Measurements from ENCODE around the gene COPS8.

Gene COPS8

DNA sequence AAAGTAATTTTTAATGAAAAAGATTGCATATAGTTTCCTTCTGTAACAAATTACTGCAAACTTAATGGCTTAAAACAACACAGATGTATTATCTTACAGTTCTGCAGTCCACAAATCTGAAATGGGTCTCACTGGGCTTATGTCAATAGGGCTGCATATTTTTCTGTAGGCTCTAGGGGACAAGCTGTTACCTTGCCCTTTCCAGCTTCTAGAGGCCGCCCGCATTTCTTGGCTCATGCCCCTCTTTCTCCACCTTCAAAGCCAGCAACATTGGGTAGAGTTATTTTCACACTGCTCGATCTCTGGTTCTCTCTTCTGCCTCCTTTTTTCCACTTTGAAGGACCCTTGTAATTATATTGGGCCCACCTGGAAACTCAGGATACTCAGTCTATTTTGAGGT lies 16.7 kb downstream of the COPS8 start:
- no peak for DNase-seq

DNA sequence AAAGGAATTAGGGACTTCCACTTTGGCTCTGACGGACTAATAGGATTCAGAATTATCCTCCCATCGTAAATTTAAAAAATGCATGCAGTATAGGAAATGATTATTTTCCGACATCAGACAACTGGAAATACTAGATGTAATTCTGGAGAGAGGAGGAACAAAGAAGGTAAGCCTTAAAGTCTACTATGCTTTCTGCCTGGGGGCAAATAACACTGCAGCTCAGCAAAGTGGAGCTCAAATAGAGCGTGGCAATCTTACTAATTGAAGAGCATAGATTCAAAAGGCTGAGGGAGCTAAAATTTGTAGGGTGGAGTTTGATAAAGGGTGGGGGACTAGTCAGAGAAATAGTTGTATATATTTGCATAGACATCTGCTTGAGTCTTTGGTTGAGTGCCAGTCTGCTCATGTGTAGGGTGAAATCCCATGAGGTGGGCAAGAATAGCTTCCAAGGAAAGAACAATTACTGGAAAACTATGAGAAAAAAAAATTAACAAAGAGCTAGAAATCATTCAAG lies 23.8 kb downstream of the COPS8 start:
- DNase-seq, result no peak

DNA sequence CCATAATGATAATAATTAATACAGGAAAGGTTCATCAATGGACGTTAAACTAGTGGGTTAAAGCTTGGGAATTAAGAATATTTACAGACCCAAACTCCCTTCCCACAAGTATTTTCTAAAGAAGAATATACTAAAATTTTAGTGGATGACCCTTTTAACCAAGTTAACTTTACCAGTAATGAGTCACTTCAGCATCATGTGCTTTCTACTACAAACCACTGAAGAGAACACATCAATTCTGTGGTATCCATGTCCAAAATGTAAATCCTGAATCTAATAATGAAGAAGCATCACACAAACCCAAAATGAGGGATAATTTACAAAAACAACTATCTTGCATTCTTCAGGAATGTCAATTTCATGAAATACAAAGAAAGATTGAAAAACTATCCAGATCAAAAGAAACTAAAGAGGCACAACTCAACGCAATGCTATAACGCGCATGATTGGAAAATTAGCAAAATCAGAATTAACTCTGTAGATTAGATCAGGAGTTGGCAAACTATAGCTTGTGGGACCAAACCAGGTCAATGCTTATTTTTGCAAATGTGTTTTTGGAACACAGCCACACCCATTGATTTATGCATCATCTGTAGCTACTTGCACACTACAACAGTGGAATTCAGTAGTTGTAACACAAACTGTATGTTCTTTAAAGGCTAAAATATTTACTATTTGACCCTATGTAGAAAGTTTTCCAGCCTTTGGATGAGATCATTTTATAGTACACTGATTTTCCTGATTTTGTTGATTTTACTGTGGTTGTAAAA lies 27.5 kb downstream of the COPS8 start:
- no peak for DNase-seq

DNA sequence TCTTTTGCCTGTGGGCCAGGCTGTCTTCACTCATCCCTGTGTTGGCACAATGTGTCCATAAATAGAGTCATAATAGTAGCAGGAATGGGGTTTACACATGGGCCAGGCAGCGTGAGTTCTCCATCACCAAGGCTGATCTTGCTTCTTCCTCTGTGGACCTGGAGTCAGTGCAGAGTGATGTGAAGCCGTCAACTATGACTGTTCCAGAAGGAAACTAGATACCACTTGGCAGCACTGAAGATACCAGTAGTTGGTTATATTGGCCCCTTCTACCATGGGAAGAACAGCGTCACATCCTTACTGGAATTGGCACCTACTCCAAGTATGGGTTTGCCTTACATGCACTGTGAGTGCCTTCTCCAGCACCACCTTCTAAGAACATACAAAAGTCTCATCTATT lies 30.2 kb downstream of the COPS8 start:
- no peak for DNase-seq

DNA sequence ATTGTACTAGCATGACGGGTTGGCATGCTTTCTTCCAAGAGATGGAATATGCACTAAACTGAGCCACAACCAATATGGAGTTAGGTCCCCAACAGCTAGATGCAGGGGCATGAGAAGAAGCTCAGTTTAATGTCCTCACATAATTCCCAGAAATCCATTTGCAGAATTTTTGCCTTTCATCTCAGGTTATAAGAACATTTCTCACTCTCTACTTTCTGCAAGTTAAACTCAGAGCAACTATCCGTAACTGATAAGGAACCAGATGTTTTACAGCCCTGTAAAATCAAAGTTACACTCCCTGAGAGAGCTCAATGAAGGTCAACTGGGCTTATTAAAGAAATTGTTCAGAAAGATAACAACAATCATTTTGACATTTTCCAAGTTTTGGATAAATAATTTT lies 30.7 kb downstream of the COPS8 start:
- DNase-seq, result no peak

DNA sequence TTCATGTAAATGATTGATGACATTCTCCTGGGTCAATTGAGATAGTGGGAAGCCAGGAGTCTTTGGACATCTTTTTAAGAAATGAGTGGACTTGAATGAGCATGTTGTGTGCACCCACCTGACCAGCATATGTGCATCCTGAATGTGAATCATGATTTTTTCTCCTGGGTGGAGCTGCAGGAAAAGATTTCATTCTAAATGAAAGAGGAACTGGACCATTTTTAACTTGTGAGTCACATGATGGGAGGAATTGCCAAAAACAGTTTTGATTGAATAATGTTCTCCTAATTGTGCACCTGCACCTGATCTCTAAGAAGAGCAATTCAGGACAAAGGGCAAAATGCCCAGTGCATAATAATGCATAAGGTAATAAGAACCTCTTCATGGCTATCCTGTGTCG lies 32.3 kb downstream of the COPS8 start:
- no peak for DNase-seq

DNA sequence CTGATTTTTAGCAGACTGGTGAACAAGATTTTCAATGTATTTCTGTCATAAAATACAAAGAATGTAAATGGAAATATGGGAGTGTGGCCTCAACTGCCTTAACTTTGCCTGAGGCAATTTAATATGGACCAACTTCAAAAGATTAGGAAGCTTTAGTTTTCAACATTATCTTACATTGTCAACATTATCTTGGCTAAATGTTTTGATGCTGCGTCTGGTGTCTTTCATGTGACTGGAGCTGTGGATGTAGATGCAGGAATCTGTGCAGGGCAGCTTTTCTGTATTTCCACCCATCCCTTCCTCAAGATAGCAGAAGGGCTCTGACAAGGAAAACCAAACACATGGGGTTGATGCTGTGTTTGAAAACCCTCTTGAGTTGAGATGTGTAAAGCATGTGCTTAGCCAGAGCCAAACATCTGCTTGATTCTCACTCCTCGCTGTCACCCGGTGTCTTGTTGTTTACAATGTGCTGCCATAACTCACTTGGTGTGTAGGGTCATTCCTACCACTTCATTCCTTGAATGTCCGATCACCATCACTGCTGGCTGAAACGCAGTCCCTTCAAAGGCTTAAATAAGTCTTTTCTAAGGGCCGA lies 33.0 kb downstream of the COPS8 start:
- no peak for DNase-seq

DNA sequence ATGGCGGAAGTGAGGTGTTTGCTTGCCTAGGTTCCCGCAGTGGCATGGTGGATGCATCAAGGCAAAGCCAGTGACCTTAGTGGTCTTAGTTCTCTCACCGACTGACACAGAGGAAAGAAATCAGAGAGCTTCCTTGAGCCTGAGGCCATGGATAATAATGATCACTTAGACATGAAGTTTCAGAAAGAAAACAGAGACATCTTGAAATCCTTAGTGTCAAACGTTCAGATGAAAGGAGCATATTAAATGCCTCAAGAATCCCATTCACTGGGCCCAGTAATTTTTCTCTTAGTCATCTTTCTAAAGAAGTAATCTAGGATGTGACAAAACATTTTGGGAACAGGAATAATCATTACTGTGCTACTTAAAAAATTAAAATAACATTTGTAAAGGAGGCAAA lies 35.2 kb downstream of the COPS8 start:
- no peak for DNase-seq

DNA sequence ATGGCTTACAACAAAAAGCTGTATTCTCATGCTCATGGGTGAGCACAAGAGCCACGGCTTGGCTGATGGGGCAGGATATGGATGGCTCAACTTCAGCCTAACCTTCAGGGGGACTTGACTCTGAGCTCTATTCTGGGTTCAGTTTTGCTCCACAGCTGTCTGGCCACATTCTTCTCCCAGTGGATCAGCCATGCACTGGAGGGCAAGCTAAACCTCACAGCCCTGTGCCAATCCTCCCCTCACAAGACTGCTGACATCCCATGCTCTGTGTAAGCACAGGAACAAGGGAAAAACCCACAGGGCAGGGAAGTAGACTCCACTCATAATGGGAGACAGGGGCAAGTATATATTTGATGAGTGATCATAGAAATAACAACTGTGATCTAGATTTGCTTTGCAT lies 35.6 kb downstream of the COPS8 start:
- DNase-seq, result no peak

DNA sequence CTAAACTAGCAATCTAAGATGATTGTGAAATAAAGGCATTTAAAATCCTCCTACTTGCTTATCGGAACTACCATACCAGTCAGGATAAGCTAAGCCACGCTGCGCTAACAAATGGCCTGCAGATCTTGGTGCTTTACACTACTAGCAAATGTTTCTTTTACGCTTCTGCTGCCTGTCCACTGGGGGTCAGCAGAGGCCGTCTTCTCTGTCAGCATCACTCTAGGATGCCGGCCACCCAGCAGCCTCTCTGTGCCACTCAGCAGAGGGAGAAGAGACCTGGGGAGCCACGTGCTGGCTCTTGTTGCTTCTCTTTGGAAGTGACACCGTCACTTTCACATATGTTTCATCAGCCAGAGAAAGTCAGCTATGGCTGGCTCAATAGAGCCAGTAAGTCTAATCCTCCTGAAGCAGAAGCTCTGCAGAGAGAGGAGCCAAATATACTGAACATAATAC lies 36.6 kb downstream of the COPS8 start:
- DNase-seq, result no peak

DNA sequence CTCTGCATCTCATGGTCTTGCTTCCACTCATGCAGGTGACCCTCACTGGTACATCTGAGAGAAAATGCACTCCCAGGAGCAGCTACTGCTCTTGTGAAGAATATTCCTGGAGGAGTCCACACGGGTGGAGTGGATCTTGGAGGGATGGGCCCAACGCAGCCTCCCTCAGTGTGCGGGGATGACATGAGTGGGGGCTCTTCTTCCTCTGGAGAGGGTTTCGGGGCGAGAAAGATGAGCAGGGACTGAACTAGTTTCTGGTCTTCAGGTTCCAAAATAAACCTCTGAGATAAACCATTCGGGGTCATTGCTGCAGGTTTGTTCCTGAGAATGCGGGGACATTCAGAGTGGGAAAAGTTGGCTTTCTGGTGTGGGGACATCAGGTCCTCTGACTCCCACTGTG lies 39.1 kb downstream of the COPS8 start:
- DNase-seq, result no peak

DNA sequence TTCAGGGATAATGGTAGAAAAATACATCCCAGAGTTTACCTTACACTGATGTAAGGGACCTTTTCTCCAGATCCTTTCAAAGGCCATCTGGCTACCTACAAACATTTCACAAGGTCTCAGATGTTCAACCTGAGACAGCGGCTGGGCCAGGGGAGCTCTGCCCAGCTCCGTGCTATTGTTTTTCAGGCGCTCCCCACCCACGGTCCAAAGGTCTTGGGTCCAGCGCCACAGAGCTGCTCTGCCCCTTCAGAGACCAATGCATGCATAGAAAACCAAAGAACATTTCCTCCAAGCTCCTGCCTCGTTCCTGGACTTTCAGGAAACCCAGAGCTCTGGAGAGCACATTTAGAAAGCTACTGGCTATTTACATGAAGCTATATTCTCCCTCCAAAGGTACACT lies 40.3 kb downstream of the COPS8 start:
- DNase-seq, result no peak

DNA sequence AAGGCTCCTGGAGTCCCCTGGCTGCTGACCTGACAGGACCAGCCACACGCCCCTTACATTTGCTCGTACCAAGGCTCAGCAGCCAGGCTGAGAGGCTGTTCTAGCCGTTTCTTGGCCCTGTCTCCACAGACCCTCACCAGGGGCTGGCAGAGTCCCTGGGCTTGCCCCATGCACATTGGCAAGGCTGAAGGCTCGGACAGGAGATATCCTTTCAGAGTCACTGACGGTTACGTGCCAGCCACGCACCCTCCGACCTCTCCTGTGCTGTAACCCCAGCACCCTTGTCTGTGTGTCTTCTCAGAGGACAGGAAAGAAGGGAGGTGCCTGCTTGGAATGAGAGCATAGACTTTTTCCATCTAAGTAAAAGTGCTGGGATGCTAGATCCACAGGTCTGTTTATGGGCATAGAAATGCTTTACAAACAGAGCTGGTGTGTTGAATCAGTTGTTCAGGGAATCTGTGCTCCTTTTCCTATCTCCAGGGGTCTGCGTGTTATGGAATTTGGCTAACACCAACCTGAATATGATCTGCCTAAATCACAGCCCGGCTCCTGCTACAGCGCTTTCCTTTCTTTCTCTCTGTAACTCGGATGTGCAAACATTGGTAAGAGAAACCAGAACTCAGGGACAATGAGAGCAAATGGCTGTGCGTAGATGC lies 41.0 kb downstream of the COPS8 start:
- DNase-seq, result no peak

DNA sequence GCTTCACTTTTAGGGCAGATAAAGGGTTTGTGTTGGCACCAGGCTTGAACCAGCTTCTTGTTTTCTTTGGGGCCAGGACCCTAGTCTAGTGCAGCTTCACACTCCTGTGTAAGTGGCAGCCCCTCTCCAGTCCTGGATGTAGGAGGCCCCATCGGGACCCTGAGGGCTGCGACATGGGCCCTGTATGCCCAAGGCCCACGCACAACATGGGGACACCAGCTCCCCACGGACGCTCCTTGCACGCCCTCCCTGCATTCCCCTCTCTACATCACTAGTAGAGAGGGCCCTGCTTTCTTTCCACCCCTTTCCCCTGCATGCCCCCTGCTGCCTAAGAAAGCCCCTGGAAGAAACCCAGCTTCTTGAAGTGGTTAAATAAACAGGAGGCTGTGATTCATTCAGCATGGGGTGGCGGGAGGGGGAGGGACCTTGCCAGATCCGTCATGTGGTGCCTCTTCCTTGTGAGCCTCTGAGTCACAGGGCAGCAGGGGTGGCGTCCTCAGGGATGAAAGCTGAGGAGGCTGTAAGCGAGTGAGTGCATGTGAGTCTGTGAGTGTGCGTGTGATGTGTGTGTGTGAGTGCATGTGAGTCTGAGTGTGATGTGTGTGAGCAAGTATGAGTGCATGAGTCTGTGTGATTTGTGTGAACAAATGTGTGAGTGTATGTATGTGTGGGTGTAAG lies 42.5 kb downstream of the COPS8 start:
- no peak for DNase-seq

DNA sequence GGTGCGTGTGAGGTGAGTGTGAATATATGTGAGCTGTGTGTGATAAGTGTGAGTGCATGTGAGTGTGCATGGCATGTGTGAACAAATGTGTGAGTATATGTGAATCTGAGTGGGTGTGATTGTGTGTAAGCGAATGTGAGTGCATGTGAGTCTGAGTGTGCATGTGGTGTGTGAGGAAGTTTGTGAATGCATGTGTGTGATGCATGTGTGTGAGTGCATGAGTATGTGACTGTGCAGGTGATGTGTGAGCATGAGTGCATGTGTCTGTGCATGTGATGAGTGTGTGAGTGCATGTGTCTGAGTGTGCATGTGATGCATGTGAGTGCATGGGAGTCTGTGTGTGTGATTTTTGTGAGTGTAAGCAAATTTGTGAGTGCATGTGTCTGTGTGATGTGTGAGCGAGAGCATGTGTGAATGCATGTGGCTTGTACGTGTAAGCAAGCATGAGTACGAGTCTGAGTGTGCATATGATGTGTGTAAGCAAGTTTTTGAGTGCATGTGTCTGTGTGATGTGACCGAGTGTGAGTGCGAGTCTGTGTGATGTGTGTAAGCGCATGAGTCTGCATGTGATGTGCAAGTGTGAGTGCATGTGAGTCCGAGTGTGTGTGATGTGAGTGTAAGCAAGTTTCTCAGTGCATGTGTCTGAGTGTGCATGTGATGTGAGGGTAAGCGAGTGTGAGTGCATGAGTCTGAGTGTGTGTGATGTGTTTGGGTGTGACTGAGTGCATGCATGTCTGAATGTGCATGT lies 43.3 kb downstream of the COPS8 start:
- no peak for DNase-seq

DNA sequence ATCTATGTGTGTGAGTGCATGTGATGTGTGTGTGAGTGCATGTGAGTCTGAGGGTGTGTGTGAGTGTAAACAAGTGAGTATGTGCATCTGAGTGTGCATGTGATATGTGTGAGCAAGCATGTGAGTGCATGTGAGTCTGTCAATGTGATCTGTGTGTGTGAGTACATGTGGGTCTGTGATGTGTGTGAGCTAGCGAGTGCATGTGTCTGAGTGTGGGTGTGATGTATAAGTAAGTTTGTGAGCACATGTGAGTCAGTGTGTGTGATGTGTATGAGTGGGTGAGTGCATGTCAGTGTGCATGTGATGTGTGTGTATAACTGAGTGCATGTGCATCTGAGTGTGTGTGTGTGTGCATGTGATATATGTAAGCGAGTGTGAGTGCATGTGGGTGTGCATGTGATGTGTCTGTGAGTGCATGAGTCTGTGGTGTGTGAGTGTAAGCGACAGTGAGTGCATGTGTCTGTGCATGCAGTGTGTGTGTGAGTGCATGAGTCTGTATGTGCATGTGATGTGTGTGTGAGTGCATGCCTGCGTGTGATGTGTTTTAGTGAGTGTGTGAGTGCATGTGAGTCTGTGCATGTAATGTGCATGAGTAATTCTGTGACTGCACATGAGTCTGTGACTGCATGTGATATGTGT lies 44.1 kb downstream of the COPS8 start:
- DNase-seq, result no peak

DNA sequence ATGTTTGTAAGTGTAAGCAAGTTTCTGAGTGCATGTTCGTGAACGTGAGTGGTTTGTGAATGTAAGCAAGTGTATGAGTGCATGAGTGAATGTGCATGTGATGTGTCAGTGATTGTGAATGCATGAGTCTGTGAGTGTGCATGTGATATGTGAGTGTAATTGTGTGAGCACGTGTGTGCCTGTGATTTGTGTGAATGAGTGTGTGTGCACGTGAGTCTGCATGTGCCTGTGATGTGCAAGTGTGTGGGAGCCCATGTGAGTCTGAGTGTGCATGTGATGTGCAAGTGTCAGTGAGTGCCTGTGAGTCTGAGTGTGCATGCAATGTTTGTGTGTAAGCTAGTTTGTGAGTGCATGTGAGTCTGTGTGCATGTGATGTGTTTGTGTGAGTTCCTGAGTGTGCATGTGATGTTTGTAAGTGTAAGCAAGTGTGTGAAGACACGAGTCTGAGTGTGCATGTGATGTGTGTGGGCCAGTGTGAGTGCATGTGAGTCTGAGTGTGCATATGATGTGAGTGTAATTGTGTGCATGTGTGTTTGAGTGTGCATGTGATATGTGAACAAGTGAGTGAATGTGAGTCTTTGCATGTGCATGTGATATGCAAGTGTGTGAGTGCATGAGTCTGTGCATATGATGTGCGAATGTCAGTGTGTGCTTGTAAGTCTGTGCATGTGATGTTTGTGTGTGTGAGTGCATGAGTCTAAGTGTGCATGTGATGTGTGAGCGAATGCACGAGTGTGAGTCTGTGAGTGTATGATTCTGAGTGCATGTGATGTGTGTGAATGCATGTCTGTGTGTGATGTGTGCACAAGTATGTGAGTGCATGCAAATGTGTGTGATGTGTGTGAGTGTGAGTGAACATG lies 45.1 kb downstream of the COPS8 start:
- no peak for DNase-seq

DNA sequence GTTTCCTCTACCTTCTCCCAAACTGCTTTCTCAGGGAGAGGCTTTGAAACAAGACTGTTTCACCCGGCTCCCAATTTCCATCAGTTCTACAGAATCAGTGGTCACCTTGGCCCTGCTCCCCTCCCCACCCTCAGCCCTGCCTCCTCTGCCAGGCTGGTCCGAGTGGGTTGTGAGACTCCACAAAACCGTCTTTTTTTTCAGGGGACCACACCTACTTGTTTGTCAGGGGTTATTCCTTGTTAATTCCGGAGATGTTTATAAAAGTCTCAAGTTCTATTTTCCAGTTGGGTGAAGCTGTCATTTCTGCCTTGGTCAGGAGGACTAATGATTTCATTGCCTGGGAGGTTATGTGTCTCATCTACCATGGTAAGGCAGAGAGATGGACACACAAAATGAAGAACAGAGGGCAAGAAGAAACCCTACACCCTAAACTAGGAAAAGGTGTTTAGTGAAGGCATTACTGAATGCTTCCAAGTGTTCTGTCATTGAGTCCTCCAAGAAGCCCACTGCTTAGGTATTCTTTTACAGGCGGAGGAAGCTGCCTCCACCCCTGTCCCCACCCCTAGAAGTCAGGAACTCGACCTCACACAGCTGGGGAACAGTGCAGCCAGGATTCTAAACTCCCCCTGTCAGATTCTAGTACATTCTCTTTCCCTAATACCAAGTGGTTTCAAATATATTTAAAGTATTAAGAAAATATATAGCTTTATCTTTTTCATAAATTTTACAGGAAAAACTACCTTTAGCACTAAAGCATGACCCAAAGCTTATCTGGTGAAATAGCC lies 46.3 kb downstream of the COPS8 start:
- DNase-seq, result no peak

DNA sequence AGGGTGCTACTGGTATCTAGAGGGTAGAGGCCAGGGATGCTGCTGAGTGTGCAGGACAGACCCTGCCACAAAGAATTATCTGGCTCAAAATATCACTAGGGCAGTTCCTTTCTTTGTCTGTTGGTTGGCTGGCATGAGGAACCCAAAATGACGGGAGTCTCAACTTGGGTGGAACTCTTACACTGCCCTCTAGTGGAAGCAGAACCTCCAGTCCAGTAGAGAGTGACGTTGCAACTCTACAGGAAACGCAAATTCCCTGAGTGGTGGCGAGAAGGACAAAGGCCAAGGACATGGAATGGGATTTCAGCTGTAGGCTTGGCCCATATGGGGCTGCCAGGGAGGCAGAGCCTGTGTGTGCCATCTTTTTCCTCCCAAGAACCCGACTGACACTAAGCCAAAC lies 47.1 kb downstream of the COPS8 start:
- no peak for DNase-seq

All from activated CD4-positive, alpha-beta T cell treated with anti-CD3 and anti-CD28 coated beads for 1 hour (primary cell).